Measurements from ENCODE around the gene ZBED4. TPM values are rescaled to one million over a fixed set of nuclear protein-coding genes. Genes with fewer than 3 reads are reported as not detected.

The ZBED4 gene
- total and polyA plus RNA-seq, 10 donors, result 2.9 to 23.2 (median 13.9) TPM

DNA sequence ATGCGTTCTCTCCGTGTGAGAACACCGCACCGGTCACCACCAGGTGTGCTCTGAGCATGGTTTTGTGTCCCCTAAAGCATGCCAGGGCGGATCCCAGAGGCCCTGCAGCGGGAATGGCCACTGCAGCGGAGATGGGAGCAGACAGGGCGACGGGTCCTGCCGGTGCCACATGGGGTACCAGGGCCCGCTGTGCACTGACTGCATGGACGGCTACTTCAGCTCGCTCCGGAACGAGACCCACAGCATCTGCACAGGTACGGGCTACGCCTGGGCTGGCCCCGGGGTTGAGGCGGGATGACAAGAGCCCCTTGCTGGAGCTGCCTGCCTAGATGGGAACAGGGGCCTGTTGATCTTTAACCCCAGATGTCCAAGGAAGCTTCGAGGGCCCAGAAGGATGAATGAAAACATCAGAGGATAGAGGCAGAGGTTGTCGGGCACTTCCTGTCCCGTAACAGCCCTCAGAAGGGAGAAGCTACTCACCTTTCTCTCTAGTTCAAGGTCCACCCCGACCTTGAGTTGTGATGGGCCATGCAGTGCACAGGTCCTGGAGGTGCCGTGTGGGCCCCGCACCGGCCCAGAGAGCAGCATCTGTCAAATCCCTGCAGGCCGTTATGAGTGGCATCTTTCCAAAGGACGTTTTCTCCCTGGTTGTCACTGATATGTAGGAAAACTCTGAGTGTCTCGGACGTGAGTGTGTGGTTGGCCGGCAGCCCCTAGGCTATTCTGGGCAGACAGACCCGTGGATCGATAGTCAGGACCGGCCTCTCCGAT is 68.0 kb downstream of the ZBED4 start:
- intact Hi-C loops (cut with DNase I; ENCODE audit: low total_unique reads), result loop anchor here (10.0 kb wide), 1 partner anchor 157 kb away; no protein-coding TSS in a partner anchor
- H3K36me3 ChIP-seq, result peaks cover 0 to 44% (median 11%) of the 10 kb centered on the region in 6 donors
- DNase-seq, result peak; percentile 80
- no peak for TF ChIP-seq POLR2AphosphoS5 (IDR thresholded peaks at IDR 0.05)
- TF ChIP-seq POLR2A (IDR thresholded peaks at IDR 0.05), result no peak
- TF ChIP-seq, protein P1, sequence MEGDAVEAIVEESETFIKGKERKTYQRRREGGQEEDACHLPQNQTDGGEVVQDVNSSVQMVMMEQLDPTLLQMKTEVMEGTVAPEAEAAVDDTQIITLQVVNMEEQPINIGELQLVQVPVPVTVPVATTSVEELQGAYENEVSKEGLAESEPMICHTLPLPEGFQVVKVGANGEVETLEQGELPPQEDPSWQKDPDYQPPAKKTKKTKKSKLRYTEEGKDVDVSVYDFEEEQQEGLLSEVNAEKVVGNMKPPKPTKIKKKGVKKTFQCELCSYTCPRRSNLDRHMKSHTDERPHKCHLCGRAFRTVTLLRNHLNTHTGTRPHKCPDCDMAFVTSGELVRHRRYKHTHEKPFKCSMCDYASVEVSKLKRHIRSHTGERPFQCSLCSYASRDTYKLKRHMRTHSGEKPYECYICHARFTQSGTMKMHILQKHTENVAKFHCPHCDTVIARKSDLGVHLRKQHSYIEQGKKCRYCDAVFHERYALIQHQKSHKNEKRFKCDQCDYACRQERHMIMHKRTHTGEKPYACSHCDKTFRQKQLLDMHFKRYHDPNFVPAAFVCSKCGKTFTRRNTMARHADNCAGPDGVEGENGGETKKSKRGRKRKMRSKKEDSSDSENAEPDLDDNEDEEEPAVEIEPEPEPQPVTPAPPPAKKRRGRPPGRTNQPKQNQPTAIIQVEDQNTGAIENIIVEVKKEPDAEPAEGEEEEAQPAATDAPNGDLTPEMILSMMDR (IDR thresholded peaks at IDR 0.05 in 8 of 11, conservative IDR thresholded peaks at IDR 0.05 in 3 of 11), result no peak
- no peak overlapping the region for H3K27ac ChIP-seq
- H3K4me3 ChIP-seq, result no peak overlapping the region
- no peaks in the 10 kb centered on the region for H3K27me3 ChIP-seq (replicated peaks in 1 of 7)
- WGBS, 5 donors, result 87 to 96% (median 94%) methylated on average over 22 to 35 of the region's 35 CpGs
- peaks cover 9 to 48% (median 38%) of the 10 kb centered on the region in 6 donors for H3K4me1 ChIP-seq
- H3K9me3 ChIP-seq, result no peaks in the 10 kb centered on the region

DNA sequence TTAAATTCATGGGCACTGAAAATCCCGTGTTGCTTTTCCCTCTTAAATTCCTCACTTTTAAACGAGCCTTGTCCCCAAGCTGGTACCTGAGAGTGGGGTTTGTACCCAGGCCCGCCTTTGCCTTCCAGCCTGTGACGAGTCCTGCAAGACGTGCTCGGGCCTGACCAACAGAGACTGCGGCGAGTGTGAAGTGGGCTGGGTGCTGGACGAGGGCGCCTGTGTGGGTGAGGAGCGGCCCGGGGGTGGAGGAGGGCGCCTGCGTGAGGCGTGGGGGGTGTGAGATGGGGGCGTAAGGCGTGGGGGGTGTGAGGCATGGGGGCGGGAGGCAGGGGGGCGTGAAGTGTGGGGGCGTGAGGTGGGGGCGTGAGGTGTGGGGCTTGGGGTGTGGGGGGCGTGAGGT is 68.8 kb downstream of the ZBED4 start:
- 90 to 93% (median 91%) methylated on average over 17 to 22 of the region's 22 CpGs for WGBS, 5 donors
- peak; percentile 77 for DNase-seq
- TF ChIP-seq, protein P1 (IDR thresholded peaks at IDR 0.05 in 8 of 11, conservative IDR thresholded peaks at IDR 0.05 in 3 of 11), result no peak
- TF ChIP-seq POLR2A (IDR thresholded peaks at IDR 0.05), result no peak
- no peak for TF ChIP-seq POLR2AphosphoS5 (IDR thresholded peaks at IDR 0.05)
- Histone ChIP-seq H3K4me3 (no peak overlapping the region), H3K27me3 (replicated peaks in 1 of 7) (no peaks in the 10 kb centered on the region), H3K27ac (no peak overlapping the region), H3K9me3 (no peaks in the 10 kb centered on the region), H3K4me1 (peaks cover 9 to 40% (median 30%) of the 10 kb centered on the region in 6 donors), H3K36me3 (peaks cover 0 to 49% (median 11%) of the 10 kb centered on the region in 6 donors)
- intact Hi-C loops (cut with DNase I; ENCODE audit: low total_unique reads), result loop anchor here (10.0 kb wide), 1 partner anchor 158 kb away; no protein-coding TSS in a partner anchor

DNA sequence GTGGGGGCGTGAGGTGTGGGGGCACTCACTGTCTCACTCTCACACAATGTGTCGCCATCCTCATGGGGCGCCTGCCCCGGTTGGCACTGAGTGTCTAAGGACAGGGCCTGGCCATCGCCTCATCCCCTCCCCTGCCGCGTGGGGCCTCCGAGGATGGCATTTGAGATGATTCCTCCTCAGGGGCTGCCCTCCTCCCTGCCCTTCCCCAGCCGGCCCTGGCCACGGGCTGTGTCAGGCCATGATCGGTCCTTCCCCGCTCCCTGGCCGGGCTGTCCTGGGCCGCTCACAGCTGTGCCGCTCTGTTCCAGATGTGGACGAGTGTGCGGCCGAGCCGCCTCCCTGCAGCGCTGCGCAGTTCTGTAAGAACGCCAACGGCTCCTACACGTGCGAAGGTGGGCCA is 69.3 kb downstream of the ZBED4 start:
- 87 to 96% (median 95%) methylated on average over 14 to 25 of the region's 25 CpGs for WGBS, 5 donors
- peaks cover 9 to 36% (median 26%) of the 10 kb centered on the region in 6 donors for H3K4me1 ChIP-seq
- H3K9me3 ChIP-seq, result no peaks in the 10 kb centered on the region
- H3K4me3 ChIP-seq, result no peak overlapping the region
- TF ChIP-seq, protein P1 (IDR thresholded peaks at IDR 0.05 in 8 of 11, conservative IDR thresholded peaks at IDR 0.05 in 3 of 11), result no peak
- TF ChIP-seq POLR2A (IDR thresholded peaks at IDR 0.05) (no peak), POLR2AphosphoS5 (IDR thresholded peaks at IDR 0.05) (no peak)
- DNase-seq, result peak; percentile 77
- intact Hi-C loops (cut with DNase I; ENCODE audit: low total_unique reads), result loop anchor here (10.0 kb wide), 1 partner anchor 158 kb away; no protein-coding TSS in a partner anchor
- H3K27ac ChIP-seq, result no peak overlapping the region
- H3K27me3 ChIP-seq (replicated peaks in 1 of 7), result no peaks in the 10 kb centered on the region
- H3K36me3 ChIP-seq, result peaks cover 0 to 54% (median 11%) of the 10 kb centered on the region in 6 donors

DNA sequence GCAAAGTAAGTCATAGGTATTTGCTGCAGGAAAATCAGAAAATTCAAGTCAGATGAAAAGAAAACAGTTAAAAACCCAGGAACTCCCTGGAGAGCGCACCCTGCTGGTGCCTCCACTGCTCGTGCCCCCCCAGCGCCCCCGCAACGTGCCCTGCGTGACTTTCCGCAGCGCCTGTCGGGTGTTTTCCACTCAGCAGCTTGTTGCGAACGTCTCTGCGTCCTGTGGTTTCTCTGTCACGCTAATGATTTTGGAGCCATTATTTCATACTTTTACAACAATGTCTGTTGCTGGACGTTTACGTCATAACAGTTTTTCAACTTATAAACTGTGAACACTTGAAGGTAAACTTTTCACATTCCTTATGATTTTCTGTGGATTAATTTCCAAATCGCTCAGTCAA is 69.8 kb downstream of the ZBED4 start:
- intact Hi-C loops (cut with DNase I; ENCODE audit: low total_unique reads), result loop anchor here (10.0 kb wide), 1 partner anchor 159 kb away; no protein-coding TSS in a partner anchor
- Histone ChIP-seq H3K4me3 (no peak overlapping the region), H3K4me1 (peaks cover 9 to 39% (median 26%) of the 10 kb centered on the region in 6 donors), H3K27me3 (replicated peaks in 1 of 7) (peaks cover 0 to 2% (median 0%) of the 10 kb centered on the region in 7 donors), H3K9me3 (no peaks in the 10 kb centered on the region), H3K36me3 (peaks cover 0 to 55% (median 11%) of the 10 kb centered on the region in 6 donors), H3K27ac (no peak overlapping the region)
- 61 to 68% (median 64%) methylated on average over 16 of the region's 16 CpGs for WGBS, 5 donors
- no peak for DNase-seq
- TF ChIP-seq, protein P1 (IDR thresholded peaks at IDR 0.05 in 8 of 11, conservative IDR thresholded peaks at IDR 0.05 in 3 of 11), result peak in 4 of 11 experiments; percentile 12 to 41 (median 20)
- no peak for TF ChIP-seq POLR2A (IDR thresholded peaks at IDR 0.05)

Measured in spleen (tissue), 11 donors.